Chondrocyte (in vitro differentiated cells): ENCODE data around the gene PPM1G. TPM values are rescaled to one million over a fixed set of nuclear protein-coding genes. Genes with fewer than 3 reads are reported as not detected.

ENCODE experiments used
- DNase-seq: peaks from one replicate; pipeline ENCODE4 v3.0.0; 2021; ENCODE audit warnings: mixed read lengths, low spot score
- H3K27ac Mint-ChIP-seq: one replicate; pipeline ENCODE4 v1.8.0; 2021; ENCODE audit warnings: mild to moderate bottlenecking, moderate library complexity, mixed read lengths; ENCODE audit not compliant: unreplicated experiment
- H3K27me3 Mint-ChIP-seq: 2 replicates; pipeline ENCODE4 v1.8.0; 2021; ENCODE audit warnings: low read depth, mixed read lengths
- H3K36me3 Mint-ChIP-seq: 2 replicates; pipeline ENCODE4 v1.8.0; 2021; ENCODE audit warnings: low read depth, mixed read lengths
- H3K4me1 Mint-ChIP-seq: 2 replicates; pipeline ENCODE4 v1.8.0; 2021; ENCODE audit warnings: low read depth, mild to moderate bottlenecking, mixed read lengths
- H3K4me3 Mint-ChIP-seq: one replicate; pipeline ENCODE4 v1.8.0; 2021; ENCODE audit warnings: mild to moderate bottlenecking, moderate library complexity, mixed read lengths; ENCODE audit not compliant: unreplicated experiment
- H3K9me3 Mint-ChIP-seq: 2 replicates; pipeline ENCODE4 v1.8.0; 2021; ENCODE audit warnings: low read depth, mixed read lengths
- CTCF ChIP-seq: fragments of 200-600 bp; sonication (generic); IDR thresholded peaks from 2 replicates; pipeline ENCODE4 v1.5.0; 2021; ENCODE audit warnings: antibody characterized with exemption, mild to moderate bottlenecking, moderate library complexity
- total RNA-seq: library from RNA; stranded (reverse); gene quantifications from 3 replicates; pipeline ENCODE4 v1.2.1, GENCODE V29; 2021

PPM1G gene
- total RNA-seq, 1 donor from 2014 or later = 55.7 TPM

- no peak for DNase-seq
- no peaks in the 10 kb centered on the region for H3K36me3 Mint-ChIP-seq
- TF ChIP-seq CTCF = no peak
- H3K4me3 Mint-ChIP-seq = no peak overlapping the region
- no peaks in the 10 kb centered on the region for H3K9me3 Mint-ChIP-seq
- peaks cover 31% of the 10 kb centered on the region for H3K4me1 Mint-ChIP-seq
- H3K27me3 Mint-ChIP-seq = no peaks in the 10 kb centered on the region
- H3K27ac Mint-ChIP-seq = no peak overlapping the region
Measured at GRCh38 chr2:27351802-27352598, 57.4 kb downstream of the PPM1G start.

- Mint-ChIP-seq H3K4me3 (no peak overlapping the region), H3K27me3 (no peaks in the 10 kb centered on the region), H3K9me3 (no peaks in the 10 kb centered on the region), H3K27ac (no peak overlapping the region), H3K4me1 (peaks cover 21% of the 10 kb centered on the region), H3K36me3 (no peaks in the 10 kb centered on the region)
- no peak for DNase-seq
- TF ChIP-seq CTCF = no peak
Measured at GRCh38 chr2:27350106-27350693, 59.2 kb downstream of the PPM1G start.

GRCh38 chr2:27347641-27348040, 61.8 kb downstream of the PPM1G start:
- no peak for TF ChIP-seq CTCF
- H3K27me3 Mint-ChIP-seq = no peaks in the 10 kb centered on the region
- H3K36me3 Mint-ChIP-seq = peaks cover 2% of the 10 kb centered on the region
- H3K9me3 Mint-ChIP-seq = no peaks in the 10 kb centered on the region
- DNase-seq = no peak
- H3K4me3 Mint-ChIP-seq = no peak overlapping the region
- no peak overlapping the region for H3K27ac Mint-ChIP-seq
- peaks cover 12% of the 10 kb centered on the region for H3K4me1 Mint-ChIP-seq

GRCh38 chr2:27336173-27336572, 73.2 kb downstream of the PPM1G start:
- TF ChIP-seq CTCF = no peak
- DNase-seq = no peak
- no peaks in the 10 kb centered on the region for H3K9me3 Mint-ChIP-seq
- no peaks in the 10 kb centered on the region for H3K27me3 Mint-ChIP-seq
- peaks cover 29% of the 10 kb centered on the region for H3K36me3 Mint-ChIP-seq
- no peak overlapping the region for H3K27ac Mint-ChIP-seq
- H3K4me1 Mint-ChIP-seq = no peaks in the 10 kb centered on the region
- no peak overlapping the region for H3K4me3 Mint-ChIP-seq

GRCh38 chr2:27335311-27335710, 74.1 kb downstream of the PPM1G start:
- Mint-ChIP-seq H3K4me3 (no peak overlapping the region), H3K4me1 (no peaks in the 10 kb centered on the region), H3K36me3 (peaks cover 29% of the 10 kb centered on the region), H3K27ac (no peak overlapping the region), H3K9me3 (no peaks in the 10 kb centered on the region), H3K27me3 (no peaks in the 10 kb centered on the region)
- no peak for DNase-seq
- TF ChIP-seq CTCF = no peak

Other genes starting within 250 kb of the PPM1G start
- 79.0 to 116 TPM (median 91.2 TPM) in 3 replicates for gene ATRAID, start 197.6 kb downstream of the PPM1G start, total RNA-seq
- gene SLC5A6, start 197.3 kb downstream of the PPM1G start, total RNA-seq = 21.8 to 27.9 TPM (median 24.3 TPM) in 3 replicates
- 54.8 to 88.4 TPM (median 55.0 TPM) in 3 replicates for gene CAD, start 192.2 kb downstream of the PPM1G start, total RNA-seq
- gene SLC30A3, start 146.5 kb downstream of the PPM1G start, total RNA-seq = 0.17 to 0.31 TPM in 2 of 3 replicates, not detected in the other
- not detected in 3 replicates for gene DNAJC5G, start 134.2 kb downstream of the PPM1G start, total RNA-seq
- not detected in 3 replicates for gene TRIM54, start 127.2 kb downstream of the PPM1G start, total RNA-seq
- gene UCN, start 101.1 kb downstream of the PPM1G start, total RNA-seq = 1.2 to 2.7 TPM (median 1.5 TPM) in 3 replicates
- gene MPV17, start 86.5 kb downstream of the PPM1G start, total RNA-seq = 57.6 to 68.7 TPM (median 57.7 TPM) in 3 replicates
- 42.0 to 55.3 TPM (median 43.2 TPM) in 3 replicates for gene GTF3C2, start 52.8 kb downstream of the PPM1G start, total RNA-seq
- 43.1 to 46.2 TPM (median 44.0 TPM) in 3 replicates for gene EIF2B4, start 39.3 kb downstream of the PPM1G start, total RNA-seq
- gene SNX17, start 39.0 kb downstream of the PPM1G start, total RNA-seq = 108 to 130 TPM (median 111 TPM) in 3 replicates
- gene ZNF513, start 28.9 kb downstream of the PPM1G start, total RNA-seq = 15.3 to 23.2 TPM (median 15.5 TPM) in 3 replicates
- 125 to 143 TPM (median 128 TPM) in 3 replicates for gene NRBP1, start 19.0 kb upstream of the PPM1G start, total RNA-seq
- gene KRTCAP3, start 32.8 kb upstream of the PPM1G start, total RNA-seq = 1.1 to 3.6 TPM (median 1.4 TPM) in 3 replicates
- gene IFT172, start 80.2 kb upstream of the PPM1G start, total RNA-seq = 19.3 to 36.9 TPM (median 21.5 TPM) in 3 replicates
- gene FNDC4, start 85.6 kb upstream of the PPM1G start, total RNA-seq = 8.6 to 17.7 TPM (median 17.4 TPM) in 3 replicates
- 0.21 TPM in 1 of 3 replicates, not detected in the others for gene GCKR, start 87.2 kb upstream of the PPM1G start, total RNA-seq
- gene ZNF512, start 173.5 kb upstream of the PPM1G start, total RNA-seq = 27.8 to 34.7 TPM (median 29.5 TPM) in 3 replicates
- 1.6 to 2.7 TPM (median 1.7 TPM) in 3 replicates for gene CCDC121, start 219.4 kb upstream of the PPM1G start, total RNA-seq
- 24.1 to 31.0 TPM (median 26.5 TPM) in 3 replicates for gene GPN1, start 219.5 kb upstream of the PPM1G start, total RNA-seq